H7 (cell line): ENCODE results near the gene PRR15L. TPM values are rescaled to one million over a fixed set of nuclear protein-coding genes. Genes with fewer than 3 reads are reported as not detected.
"Not testable (repeated sequence)": the region's sequence is repeated elsewhere in the genome, so short reads cannot be mapped to it uniquely, and the experiment has no call there.

Experiments
- DNase-seq: peaks from one replicate; pipeline ENCODE4 v3.0.0; 2012
- H3K27me3 ChIP-seq: 2 replicates; pipeline ENCODE4 v1.6.0; 2011; ENCODE audit warnings: mild to moderate bottlenecking, low read length; ENCODE audit not compliant: control insufficient read depth, insufficient read depth
- H3K36me3 ChIP-seq: replicated peaks from 2 replicates; pipeline ENCODE4 v1.5.1; 2011; ENCODE audit warnings: low read length; ENCODE audit not compliant: control insufficient read depth, insufficient read depth
- H3K4me3 ChIP-seq: 2 replicates; pipeline ENCODE4 v1.5.1; 2011; ENCODE audit warnings: low read depth, mild to moderate bottlenecking, control low read depth, low read length, moderate library complexity; ENCODE audit not compliant: insufficient read depth
- total RNA-seq: library from RNA; depleted of rRNA; stranded (reverse); fragments of >200 nt; shearing (Covaris generic); gene quantifications from 2 replicates; pipeline ENCODE4 v1.2.3, GENCODE V29; 2014

The PRR15L gene
- total RNA-seq, 1 experiment from 2014 or later = 0.10 TPM

DNA sequence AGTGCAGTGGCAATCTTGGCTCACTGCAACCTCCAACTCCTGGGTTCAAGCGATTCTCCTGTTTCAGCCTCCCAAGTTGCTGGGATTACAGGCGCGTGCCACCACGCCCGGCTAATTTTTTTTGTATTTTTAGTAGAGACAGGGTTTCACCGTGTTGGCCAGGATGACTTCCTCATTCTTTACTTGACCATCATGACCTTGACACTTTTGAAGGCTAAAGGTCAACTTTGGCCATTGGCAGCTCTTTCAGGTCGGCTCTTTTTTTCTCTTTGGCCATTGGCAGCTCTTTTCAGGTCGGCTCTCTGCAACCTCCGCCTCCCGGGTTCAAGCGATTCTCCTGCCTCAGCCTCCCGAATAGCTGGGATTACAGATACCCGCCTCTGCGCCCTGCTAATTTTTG lies 37.8 kb downstream of the PRR15L start:
- not testable (repeated sequence) for H3K27me3 ChIP-seq

DNA sequence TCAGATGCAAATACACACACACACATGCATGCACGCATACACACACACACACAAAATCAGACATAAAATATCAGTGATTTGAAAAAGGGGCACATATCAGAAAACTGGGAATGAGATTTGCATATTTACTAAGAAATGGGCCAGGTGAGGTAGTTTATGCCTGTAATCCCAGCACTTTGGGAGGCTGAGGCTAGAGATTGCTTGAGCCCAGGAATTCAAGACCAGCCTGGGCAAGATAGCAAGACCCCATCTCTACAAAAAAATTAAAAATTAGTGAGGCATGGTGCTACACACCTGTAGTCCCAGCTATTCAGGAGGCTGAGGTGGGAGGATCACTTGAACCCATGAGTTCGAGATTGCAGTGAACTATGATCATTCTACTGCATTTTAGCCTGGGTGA lies 38.7 kb downstream of the PRR15L start:
- no peaks in the 10 kb centered on the region for H3K27me3 ChIP-seq
- DNase-seq = no peak
- H3K36me3 ChIP-seq = peaks cover 5% of the 10 kb centered on the region

More for the DNA sequence above, 37.8 kb downstream of the PRR15L start:
- H3K36me3 ChIP-seq, DNase-seq, H3K4me3 ChIP-seq: not testable (repeated sequence)

DNA sequence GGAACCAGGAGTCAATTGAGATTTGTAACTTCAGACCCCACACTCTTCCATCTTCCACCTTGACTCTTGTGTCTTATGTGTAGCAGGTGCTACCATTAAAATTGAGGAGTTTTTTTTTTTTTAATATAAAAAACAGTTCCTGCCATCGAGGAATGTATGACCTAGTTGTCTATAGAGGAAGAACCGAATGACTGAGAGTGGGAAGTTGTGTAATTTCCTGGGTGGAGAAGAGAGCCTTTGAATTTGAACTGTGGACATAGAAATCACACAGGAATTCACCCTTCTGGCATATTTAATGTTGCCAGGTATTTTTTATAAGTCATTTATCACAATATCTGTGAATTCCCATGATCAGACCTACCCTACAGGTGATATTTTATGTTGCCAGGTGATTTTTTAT lies 39.7 kb downstream of the PRR15L start:
- no peaks in the 10 kb centered on the region for H3K27me3 ChIP-seq
- no peak for DNase-seq
- H3K4me3 ChIP-seq = no peak overlapping the region
- peaks cover 3% of the 10 kb centered on the region for H3K36me3 ChIP-seq

More for the DNA sequence above, 38.7 kb downstream of the PRR15L start:
- H3K4me3 ChIP-seq = no peak overlapping the region

DNA sequence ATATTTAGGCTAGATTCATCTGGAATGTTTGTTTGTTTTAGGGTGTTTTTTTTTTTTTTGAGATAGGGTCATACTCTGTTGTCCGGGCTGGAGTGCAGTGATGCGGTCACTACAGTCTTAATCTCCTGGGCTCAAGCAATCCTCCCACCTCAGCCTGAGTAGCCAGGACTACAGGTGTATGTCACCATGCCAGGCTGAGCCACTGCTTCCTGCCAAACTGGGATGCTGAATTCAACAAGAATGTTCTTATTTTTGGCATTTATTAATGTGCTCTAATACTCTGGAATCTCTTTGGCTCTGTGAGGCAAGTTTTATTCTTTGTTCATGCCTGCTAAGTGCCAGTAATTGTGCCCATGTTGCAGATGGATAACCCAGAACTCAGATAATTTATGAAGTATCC lies 40.1 kb downstream of the PRR15L start:
- DNase-seq = no peak
- peaks cover 1% of the 10 kb centered on the region for H3K36me3 ChIP-seq
- no peak overlapping the region for H3K4me3 ChIP-seq
- H3K27me3 ChIP-seq = no peaks in the 10 kb centered on the region

DNA sequence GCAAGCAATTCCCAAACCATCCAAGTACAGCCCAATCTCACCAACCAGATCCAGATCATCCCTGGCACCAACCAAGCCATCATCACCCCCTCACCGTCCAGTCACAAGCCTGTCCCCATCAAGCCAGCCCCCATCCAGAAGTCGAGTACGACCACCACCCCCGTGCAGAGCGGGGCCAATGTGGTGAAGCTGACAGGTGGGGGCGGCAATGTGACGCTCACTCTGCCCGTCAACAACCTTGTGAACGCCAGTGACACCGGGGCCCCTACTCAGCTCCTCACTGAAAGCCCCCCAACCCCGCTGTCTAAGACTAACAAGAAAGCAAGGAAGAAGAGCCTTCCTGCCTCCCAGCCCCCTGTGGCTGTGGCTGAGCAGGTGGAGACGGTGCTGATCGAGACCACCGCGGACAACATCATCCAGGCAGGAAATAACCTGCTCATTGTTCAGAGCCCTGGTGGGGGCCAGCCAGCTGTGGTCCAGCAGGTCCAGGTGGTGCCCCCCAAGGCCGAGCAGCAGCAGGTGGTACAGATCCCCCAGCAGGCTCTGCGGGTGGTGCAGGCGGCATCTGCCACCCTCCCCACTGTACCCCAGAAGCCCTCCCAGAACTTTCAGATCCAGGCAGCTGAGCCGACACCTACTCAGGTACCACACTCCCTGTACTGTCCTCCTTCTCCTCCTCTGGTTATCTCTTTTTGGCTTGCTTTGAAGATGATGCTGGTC lies 41.0 kb downstream of the PRR15L start:
- Histone ChIP-seq H3K4me3 (no peak overlapping the region), H3K27me3 (no peaks in the 10 kb centered on the region), H3K36me3 (peaks cover 1% of the 10 kb centered on the region)
- DNase-seq = no peak

DNA sequence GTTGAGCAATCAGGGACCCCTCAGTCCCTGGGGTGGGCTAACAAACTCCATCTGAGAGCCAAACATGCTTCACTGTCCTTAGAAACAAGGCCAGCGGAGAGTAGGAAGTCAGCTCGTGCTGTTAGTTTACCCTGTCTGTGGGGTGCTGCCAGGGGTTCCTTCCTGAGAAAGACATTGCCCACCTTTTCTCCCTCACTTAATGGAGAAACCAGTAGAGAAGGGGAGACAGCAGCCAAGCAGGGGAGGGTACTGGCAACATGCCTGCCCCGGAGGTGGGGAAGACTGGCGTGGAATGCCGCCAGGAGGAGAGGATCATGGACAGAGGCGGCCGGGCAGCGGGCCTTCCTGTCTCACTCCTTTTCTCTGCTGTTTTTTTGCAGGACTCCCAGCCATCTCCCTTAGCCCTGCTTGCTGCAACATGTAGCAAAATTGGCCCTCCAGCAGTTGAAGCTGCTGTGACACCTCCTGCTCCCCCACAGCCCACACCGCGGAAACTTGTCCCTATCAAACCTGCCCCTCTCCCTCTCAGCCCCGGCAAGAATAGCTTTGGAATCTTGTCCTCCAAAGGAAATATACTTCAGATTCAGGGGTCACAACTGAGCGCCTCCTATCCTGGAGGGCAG lies 41.8 kb downstream of the PRR15L start:
- H3K4me3 ChIP-seq = no peak overlapping the region
- DNase-seq = no peak
- H3K36me3 ChIP-seq = peaks cover 1% of the 10 kb centered on the region
- no peaks in the 10 kb centered on the region for H3K27me3 ChIP-seq

DNA sequence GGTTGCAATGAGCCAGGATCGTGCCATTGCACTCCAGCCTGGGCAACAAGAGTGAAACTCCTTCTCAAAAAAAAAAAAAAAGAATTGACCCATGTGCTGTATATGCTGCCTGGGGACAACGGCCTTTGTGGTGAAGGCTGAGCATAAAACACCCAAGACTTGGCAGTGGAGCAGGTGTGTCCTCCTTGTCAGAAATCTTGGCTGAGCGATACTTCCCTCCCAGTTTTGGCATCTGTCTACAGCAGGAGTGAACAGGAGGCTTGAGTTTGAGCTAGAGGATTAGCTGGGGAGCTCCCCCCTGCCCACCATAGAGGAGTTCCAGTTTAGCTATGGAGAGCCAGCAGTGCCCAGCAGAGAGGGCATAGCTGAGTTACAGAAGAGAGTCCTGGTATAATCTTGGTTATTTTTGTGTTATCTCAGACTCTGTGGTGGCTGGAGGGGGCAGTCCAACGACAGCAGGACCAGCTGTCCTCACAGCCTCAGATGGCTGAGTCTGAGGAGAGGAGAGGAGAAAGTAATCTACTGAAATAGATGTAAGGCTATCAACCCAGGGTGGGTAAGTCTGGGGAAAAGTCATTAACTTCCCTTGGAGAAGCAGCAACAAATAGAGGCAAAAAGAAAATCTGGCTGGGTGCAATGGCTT lies 43.3 kb downstream of the PRR15L start:
- Histone ChIP-seq H3K36me3 (peaks cover 1% of the 10 kb centered on the region), H3K4me3 (no peak overlapping the region)
- no peak for DNase-seq

DNA sequence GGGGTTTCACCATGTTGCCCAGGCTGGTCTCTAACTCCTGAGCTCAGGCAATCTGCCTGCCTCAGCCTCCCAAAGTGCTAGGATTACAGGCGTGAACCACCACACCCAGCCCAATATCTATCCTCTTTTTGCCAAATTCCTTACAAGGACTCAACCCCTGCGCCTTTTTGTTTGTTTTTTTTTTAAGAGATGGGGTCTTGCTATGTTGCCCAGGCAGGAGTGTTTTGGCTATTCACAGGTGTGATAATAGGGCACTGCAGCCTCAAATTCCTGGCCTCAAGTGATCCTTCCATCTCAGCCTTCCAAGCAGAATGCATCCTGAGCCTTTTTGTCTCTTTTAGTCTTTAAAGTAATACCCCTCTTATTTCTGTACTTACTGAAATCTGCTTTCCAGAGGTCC lies 44.6 kb downstream of the PRR15L start:
- H3K27me3 ChIP-seq = no peaks in the 10 kb centered on the region
- no peak overlapping the region for H3K4me3 ChIP-seq
- H3K36me3 ChIP-seq = peaks cover 1% of the 10 kb centered on the region
- DNase-seq = no peak

More for the DNA sequence above, 43.3 kb downstream of the PRR15L start:
- no peaks in the 10 kb centered on the region for H3K27me3 ChIP-seq

DNA sequence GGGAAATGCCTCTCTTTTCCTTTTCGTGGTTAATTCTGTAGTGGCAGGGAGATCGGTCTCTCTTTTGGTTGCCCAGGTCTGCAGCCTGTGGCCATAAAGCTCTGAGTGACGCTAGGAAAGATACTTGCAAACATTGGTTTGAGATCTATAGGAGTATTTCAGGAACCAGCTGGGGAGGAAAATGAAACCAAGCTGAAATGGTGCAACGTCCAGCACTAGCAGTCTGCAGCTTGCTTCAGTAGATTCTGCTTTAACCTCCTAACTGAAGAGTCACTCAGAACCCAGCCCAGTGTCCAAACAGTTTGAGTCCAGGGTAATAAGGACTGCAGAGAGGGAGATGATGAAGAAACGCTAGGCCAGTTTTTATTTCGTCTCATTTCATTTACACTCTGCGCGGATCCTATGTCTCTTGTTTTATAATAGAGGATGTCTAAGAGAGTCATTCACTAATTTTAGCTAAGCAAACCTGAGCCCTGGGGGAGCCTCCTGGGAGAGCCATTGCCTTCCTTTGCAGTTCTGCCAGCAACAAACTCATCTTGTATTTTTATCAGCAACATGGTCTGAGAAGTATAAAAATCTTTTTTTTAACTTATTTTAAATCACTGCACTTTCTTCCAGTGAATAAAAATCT lies 49.6 kb downstream of the PRR15L start:
- DNase-seq = no peak
- no peaks in the 10 kb centered on the region for H3K36me3 ChIP-seq
- H3K4me3 ChIP-seq = no peak overlapping the region
- H3K27me3 ChIP-seq = no peaks in the 10 kb centered on the region

DNA sequence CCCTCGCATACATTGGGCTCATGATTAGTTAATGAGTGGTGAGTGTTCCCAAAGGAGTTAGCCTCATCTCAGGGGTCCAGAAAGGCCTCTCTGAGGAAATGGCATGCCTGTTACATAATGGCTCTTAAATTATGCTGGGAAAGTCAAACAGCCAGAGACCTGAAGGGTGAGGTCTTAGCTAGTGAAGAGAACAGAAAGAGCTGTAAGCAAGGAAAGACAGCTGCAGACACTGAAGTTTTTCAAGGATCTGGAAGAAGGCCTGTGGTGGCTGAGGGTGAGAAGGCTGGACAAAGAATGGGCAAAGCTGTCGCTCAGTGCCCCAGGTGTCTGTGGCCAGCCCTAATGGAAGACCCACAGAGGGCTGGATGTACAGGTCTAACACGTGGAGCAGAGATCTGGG lies 51.2 kb downstream of the PRR15L start:
- Histone ChIP-seq H3K36me3 (no peaks in the 10 kb centered on the region), H3K4me3 (no peak overlapping the region), H3K27me3 (no peaks in the 10 kb centered on the region)
- no peak for DNase-seq

DNA sequence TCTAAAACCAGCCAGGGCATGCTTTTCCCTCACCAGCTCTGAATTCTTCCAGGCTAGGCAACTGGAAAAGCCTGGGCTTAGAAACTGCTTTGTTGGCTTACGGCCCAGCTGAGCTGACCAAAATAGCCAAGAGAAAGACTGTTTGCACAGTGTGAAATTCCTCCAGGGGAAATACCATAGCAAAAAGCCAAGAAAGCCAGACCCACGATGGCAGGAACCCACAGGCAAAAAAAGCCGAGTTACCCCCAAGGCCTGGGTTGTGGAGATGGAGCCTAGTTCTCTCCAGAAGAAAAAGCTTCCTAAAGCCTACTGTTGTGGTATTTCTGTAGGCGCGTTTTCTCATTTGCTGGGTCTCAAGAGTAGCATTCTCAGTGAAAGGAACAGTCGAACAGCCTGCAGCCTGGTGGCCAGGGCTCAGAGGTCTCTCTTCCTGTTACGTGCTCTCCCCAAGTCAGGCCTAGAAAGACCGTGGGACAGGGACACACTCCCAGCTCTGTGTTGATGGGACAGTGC lies 52.4 kb downstream of the PRR15L start:
- H3K4me3 ChIP-seq = no peak overlapping the region
- no peaks in the 10 kb centered on the region for H3K36me3 ChIP-seq
- H3K27me3 ChIP-seq = no peaks in the 10 kb centered on the region
- no peak for DNase-seq

DNA sequence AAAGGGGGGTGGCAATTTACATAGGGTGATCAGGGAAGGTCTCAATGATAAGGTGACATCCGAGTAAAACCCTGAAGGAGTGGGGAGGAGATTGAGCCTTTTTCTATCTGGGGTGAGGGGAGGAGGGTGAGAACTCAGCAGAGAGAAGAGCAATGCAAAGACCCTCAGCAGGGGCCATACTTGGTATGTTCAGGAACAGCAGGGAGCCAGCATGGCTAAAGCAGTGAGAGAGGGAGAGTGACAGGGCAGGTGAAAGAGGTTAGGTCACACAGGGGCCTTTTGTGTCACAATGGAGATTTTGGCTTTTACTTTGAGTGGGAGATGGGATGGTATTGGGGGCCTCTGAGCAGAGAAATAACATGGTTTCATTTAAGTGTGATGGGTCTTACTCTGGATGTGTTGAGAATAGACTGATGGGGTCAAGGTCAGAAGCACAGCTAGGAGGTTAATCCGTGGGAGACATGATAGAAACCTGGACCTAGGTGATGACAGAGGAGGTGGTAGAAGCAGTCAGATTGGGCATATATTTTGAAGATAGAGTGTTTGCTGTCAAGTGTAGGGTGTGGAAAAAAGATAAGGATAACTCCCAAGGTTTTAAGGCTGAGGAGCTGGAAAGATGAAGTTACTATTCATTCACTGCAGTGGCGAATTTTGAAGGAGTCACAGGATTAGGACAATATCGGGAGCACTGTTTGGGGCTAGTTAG lies 55.5 kb downstream of the PRR15L start:
- no peaks in the 10 kb centered on the region for H3K27me3 ChIP-seq
- H3K4me3 ChIP-seq = no peak overlapping the region
- peak; percentile 85 for DNase-seq
- no peaks in the 10 kb centered on the region for H3K36me3 ChIP-seq
